ENCODE results near the gene NT5C3B.
"Not testable (repeated sequence)": the region's sequence is repeated elsewhere in the genome, so short reads cannot be mapped to it uniquely, and the experiment has no call there.

Gene NT5C3B

GRCh38 chr17:41835800-41836549 is at the start of gene NT5C3B:
Gene NT5C3B, minus strand, starts transcription at chr17:41836232. Its CDS starts 39 bp downstream, at chr17:41836193.
- DNase-seq (ENCODE audit: low spot score): peak; percentile 94
- FAIRE-seq: no peak

- DNase-seq (ENCODE audit: low spot score): no peak
- FAIRE-seq: no peak
Observed at GRCh38 chr17:41885733-41886132, 49.7 kb upstream of the NT5C3B start.

GRCh38 chr17:41882756-41883155 is 46.7 kb upstream of the NT5C3B start:
- FAIRE-seq: no peak
- no peak for DNase-seq (ENCODE audit: low spot score)

DNA sequence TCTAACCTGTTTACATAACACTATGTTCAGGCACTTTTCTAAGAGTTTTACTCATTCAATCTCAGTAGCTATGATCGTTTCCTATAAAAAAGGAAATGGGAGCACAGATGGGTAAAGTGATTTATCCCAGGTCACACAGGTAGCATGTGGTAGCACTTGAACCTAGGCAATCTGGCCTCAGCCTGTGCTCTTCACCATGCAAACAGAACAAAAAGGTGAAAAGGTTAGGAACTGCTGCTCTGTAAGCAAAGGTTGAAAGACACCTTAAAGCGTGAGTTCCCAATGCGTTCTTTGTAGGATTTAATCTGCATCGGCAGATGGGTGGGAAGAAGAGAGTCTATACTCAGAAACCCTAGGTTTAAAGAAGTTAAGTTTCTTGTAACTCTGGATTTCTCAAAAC is 44.1 kb upstream of the NT5C3B start:
- FAIRE-seq (no peak), DNase-seq (ENCODE audit: low spot score) (no peak)

GRCh38 chr17:41874293-41874670 is 38.2 kb upstream of the NT5C3B start:
- not testable (repeated sequence) for DNase-seq (ENCODE audit: low spot score); FAIRE-seq

DNA sequence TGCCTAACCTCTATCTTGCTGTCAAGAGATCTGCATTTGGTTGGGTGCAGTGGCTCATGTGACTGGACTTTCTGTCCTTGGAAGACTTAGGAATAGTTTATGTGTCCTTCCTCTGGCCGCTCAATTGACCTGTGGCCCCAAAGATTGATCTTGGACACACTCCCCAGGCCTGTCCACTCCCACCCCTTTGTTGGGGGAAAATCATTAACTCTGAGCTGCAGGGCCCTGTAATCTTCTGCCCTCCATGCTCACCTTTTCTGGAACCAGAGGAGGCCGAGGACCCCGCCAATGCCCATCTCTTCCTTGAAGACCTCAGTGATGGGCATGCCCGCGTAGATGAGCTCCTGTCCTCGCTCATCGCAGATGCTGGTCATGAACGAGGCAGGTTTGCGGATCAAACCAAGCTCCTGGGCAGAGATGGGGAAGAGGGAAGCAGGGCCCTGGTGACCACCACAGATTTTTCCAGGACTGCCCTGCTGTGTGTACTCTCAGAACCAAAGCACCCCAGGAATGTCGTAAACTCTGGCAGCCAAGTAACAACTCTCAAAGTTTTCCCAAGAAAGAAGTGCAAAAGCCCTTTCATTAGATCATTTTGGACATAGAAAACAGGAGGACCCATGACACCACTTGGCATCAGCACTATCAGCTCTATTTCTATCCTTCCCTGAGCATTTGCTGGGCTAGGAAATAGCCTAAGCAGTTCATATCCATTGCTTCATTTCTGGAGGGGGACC is 37.7 kb upstream of the NT5C3B start:
- DNase-seq (ENCODE audit: low spot score) (no peak), FAIRE-seq (no peak)

GRCh38 chr17:41871789-41872188 is 35.8 kb upstream of the NT5C3B start:
- FAIRE-seq: no peak
- no peak for DNase-seq (ENCODE audit: low spot score)

- no peak for FAIRE-seq
- no peak for DNase-seq (ENCODE audit: low spot score)
Observed at GRCh38 chr17:41870627-41871026, 34.6 kb upstream of the NT5C3B start.

- no peak for DNase-seq (ENCODE audit: low spot score)
- no peak for FAIRE-seq
Observed at GRCh38 chr17:41870097-41870496, 34.1 kb upstream of the NT5C3B start.

DNA sequence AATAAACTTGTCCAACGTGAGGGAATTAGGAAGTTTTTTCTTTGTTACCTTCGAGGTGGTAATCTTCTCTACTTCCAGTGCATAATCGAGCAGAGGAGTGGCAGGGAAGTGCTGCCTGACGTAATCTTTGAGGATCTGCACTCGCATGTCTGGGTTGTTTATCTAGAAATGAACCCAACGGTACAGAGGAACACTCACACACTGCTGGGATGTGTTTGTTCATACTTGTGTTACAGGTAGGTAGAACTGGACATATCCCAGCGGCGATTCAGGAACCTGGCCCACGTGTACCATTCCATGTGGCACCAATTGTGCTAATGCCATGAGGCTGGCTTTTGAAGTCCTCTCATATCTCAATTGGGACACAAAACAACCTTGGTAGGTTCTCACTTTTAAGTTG is 33.4 kb upstream of the NT5C3B start:
- FAIRE-seq (no peak), DNase-seq (ENCODE audit: low spot score) (no peak)

DNA sequence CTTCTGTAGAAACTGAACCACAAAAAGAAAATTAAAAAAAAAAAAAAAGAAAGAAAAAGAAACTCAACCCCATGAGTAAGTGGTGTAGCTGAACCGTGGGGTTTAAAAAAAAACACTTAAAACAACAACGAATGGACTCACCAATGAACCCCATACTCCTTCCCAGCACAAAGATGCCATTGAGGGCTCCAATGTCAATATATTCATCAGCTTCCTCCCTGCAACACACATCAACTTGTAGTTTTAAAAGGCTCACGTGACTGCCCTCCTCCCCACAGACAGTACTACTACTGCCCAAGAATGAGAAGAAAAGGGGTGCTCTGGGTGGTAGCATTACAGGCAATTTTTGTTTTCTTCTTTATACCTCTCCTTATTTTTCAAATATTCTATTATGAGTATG is 32.5 kb upstream of the NT5C3B start:
- DNase-seq (ENCODE audit: low spot score): no peak
- no peak for FAIRE-seq

GRCh38 chr17:41865596-41865893 is 29.5 kb upstream of the NT5C3B start:
- no peak for DNase-seq (ENCODE audit: low spot score)
- no peak for FAIRE-seq

DNA sequence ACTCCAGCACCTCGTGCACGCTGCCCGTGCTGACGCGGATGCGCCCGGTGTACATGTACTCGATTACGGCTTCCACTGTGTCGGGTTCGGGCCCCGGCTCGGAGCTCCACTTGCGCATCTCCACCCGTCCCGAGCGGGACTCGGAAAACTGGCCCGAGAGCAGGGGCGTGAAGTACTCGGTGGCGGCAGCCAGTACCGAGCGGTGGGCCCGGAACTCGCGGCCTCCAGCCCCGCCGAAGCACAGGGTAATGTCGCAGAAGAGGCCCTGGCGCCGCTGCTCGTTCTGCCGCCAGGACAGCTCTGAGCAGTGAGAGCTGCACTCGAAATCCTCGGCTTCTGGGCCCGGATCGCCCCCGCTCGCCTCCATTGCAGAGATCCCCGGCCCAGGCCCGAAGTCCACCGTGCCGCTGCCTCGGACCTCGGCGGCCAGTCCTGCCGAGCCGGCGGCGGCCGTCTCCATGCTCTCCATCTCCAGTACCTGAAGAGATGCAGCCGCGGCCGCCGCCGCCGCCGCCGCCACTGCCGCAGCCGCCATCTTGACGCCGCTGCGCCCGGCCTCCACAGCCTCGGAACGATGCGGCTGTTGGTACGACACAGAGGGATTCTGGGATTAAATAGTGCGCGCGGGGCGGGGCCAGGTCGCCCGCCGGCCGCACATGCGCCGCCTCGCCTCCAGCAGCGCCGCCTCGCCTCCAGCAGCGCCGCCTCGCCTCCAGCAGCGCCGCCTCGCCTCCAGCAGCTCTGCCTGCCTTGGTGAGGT is 29.0 kb upstream of the NT5C3B start, which contains the start of gene KLHL11:
KLHL11 (minus strand) TSS at position 588 of the 760 bp plus-strand sequence; CDS start at position 535, 53 bp downstream.
- FAIRE-seq (peak; percentile 74), DNase-seq (ENCODE audit: low spot score) (peak; percentile 96)

GRCh38 chr17:41864498-41864835 is 28.4 kb upstream of the NT5C3B start:
- DNase-seq (ENCODE audit: low spot score): no peak
- FAIRE-seq: peak; percentile 52

DNA sequence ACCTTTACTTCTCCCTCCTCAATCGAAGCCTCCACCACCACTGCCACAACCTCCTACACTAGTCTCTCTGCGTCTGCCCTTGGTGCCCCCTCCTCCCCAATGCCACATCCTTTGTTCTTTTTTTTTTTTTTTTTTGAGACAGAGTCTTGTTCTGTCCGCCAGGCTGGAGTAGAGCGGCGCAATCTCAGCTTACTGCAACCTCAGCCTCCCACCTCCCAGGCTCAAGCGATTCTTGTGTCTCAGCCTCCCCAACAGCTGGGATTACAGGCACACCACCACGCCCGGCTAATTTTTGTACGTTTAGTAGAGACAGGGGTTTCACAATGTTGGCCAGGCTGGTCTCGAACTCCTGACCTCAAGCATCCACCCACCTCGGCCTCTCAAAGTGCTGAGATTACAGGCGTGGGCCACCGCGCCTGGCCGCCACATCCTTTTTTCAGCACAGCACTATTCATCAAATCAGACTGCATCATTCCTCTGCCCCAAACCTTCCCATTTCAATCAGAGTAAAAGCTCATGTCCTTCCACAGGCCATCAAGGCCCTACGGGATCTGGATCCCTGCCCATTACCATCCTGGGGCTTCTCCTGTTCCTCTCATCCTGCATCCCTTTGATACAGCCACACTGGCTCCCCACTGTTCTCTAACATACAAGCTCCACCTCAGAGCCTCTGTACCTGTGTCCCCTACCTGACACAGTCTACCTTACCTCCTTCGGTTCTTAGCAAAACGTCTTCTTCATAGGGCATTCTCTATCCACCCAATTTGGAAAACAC is 27.2 kb upstream of the NT5C3B start:
- FAIRE-seq (no peak), DNase-seq (ENCODE audit: low spot score) (no peak)

DNA sequence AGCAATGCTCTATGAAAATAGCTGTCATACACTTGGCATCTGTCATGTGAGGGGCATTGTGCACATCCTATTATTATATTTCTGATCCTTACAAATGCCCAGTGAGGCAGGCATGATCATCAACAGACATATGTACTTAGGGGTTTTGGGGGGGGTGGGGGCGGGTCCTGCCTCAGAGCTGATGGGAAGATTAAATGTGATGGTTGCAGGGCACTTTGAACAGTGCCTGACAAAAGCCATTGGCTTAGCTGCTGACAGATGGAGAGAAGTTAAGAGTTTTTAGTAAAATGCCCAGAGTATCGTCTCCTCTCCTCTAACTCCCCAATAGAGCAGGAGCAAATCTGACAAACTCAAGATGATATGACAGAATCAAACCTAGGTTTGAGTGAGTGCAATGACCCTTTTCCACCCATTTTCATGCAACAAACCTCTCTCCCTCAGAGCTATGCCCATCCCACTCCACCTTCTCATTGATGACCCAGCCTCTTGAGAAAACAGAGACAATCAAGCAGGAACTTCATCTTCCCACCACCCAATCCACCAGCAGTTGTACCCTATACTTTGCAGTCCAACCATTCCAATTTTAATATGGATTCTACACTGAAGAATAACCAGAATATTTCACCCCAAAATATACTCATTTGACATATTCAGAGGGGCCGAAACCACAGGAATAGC is 24.4 kb upstream of the NT5C3B start:
- DNase-seq (ENCODE audit: low spot score) (no peak), FAIRE-seq (no peak)

GRCh38 chr17:41851382-41851781 is 15.3 kb upstream of the NT5C3B start:
- FAIRE-seq; DNase-seq (ENCODE audit: low spot score): not testable (repeated sequence)

DNA sequence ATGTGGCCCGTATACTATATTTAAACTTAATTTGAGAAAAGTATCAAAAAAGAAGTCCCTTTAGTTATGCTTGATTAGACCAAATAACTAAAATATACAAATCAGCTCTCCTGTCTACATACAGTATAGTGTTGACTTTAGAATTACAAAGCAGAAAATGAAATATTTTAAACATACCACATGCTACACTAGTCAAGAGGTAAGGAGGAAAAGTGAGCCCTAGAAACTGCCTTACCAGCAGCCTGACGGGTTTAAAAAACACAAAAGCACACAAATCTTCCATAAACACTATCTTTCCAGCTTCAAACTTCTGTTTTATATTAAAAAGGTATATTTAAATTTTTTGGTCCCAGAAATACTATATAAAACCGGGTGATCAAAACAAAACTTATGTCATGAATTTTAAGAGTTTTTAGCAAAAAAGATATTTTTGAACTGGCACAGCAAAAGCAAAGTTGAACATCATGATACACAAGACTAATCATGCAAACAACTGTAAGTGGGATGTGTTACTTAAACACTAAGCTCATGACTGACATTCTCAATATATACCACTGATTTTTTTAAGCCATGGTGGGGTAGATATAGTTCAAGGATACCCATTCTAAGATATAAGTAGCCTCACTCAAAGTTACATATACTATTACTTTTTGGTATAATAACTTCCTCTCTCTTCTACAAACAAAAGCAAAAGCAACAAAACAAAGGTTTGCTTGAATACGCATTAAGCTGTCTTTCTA is 13.4 kb upstream of the NT5C3B start:
- no peak for FAIRE-seq
- DNase-seq (ENCODE audit: low spot score): no peak

DNA sequence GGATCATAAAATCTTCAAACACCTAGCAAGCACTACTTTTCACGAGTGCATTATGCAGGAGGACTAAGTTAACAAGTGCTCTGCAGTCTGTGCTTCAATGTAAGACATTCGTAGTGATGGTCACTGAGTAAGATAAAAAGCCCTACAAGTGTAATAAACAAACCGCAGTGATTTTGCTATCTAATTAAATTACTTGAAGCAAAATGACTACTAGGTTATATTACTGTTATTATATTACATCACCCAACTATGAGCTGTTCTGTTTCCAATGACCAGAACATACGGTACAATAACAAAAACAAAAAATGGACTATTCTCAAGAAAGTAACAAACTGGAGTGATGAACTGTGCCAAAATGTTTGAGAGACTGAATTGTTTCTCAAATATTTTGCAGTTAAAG is 12.8 kb upstream of the NT5C3B start:
- DNase-seq (ENCODE audit: low spot score) (no peak), FAIRE-seq (no peak)

GRCh38 chr17:41844971-41845370 is 8.9 kb upstream of the NT5C3B start:
- DNase-seq (ENCODE audit: low spot score): no peak
- no peak for FAIRE-seq
